NB4 (cell line): ENCODE data around the gene TBCK.

Source experiments
- CTCF ChIP-seq: IDR thresholded peaks from one replicate; pipeline ENCODE4 v1.5.1; 2012; ENCODE audit warnings: low read depth, low read length
- TF ChIP-seq, protein P1 (sequence below): IDR thresholded peaks from 2 replicates; pipeline ENCODE4 v1.6.1; 2011; ENCODE audit warnings: low read depth, low read length

DNA sequence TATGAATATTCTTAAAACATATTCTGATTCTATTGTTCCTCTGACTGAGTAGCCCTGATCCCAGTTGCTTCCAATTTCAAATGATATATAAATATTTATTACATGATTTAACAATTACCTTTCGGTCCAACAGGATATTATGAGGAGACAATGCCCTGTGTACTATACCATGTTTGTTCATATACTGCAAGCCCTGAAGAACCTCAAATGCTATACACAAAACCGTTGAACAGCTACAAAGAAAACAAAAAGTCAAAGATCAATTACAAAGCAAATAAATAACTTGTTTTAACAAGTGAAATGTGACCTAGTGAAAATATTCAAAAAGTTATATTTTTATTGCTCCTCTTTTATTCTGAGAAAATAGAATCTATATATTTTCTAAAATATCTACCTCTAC is 54.0 kb downstream of the TBCK start:
- no peak for TF ChIP-seq CTCF
- TF ChIP-seq, protein P1, sequence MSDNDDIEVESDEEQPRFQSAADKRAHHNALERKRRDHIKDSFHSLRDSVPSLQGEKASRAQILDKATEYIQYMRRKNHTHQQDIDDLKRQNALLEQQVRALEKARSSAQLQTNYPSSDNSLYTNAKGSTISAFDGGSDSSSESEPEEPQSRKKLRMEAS = no peak
